ENCODE results near the gene FNDC3B. TPM values are rescaled to one million over a fixed set of nuclear protein-coding genes. Genes with fewer than 3 reads are reported as not detected.

FNDC3B gene
- total RNA-seq, 4 donors from 2014 or later, result 131 to 179 (median 170) TPM

GRCh38 chr3:172119266-172119969, 80.0 kb downstream of the FNDC3B start:
- TF ChIP-seq, protein P1, sequence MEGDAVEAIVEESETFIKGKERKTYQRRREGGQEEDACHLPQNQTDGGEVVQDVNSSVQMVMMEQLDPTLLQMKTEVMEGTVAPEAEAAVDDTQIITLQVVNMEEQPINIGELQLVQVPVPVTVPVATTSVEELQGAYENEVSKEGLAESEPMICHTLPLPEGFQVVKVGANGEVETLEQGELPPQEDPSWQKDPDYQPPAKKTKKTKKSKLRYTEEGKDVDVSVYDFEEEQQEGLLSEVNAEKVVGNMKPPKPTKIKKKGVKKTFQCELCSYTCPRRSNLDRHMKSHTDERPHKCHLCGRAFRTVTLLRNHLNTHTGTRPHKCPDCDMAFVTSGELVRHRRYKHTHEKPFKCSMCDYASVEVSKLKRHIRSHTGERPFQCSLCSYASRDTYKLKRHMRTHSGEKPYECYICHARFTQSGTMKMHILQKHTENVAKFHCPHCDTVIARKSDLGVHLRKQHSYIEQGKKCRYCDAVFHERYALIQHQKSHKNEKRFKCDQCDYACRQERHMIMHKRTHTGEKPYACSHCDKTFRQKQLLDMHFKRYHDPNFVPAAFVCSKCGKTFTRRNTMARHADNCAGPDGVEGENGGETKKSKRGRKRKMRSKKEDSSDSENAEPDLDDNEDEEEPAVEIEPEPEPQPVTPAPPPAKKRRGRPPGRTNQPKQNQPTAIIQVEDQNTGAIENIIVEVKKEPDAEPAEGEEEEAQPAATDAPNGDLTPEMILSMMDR (IDR thresholded peaks at IDR 0.05; ENCODE audit: low read depth), result no peak

- TF ChIP-seq, protein P1 (IDR thresholded peaks at IDR 0.05; ENCODE audit: low read depth), result no peak
These were observed 81.5 kb downstream of the FNDC3B start for GRCh38 chr3:172120912-172121311.

GRCh38 chr3:172121981-172122380, 82.6 kb downstream of the FNDC3B start:
- TF ChIP-seq, protein P1 (IDR thresholded peaks at IDR 0.05; ENCODE audit: low read depth), result no peak

DNA sequence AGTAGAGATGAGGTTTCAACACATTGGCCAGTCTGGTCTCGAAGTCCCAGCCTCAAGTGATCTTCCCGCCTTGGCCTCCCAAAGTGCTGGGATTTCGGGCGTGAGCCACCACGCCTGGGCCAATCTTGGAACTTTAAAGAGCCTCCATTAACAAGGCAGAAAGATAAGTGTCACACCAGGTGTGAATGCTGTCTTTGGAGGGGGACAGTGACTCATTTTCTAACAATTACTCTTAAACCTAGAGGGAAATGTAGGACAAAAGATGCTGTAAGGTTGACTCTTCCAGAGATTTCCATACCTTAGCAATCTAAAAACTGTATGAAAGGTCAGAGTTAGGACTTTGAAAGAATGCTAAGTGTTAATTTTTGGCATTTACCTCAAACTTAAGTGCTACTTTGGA, 84.9 kb downstream of the FNDC3B start:
- TF ChIP-seq, protein P1 (IDR thresholded peaks at IDR 0.05; ENCODE audit: low read depth), result no peak

- TF ChIP-seq, protein P1 (IDR thresholded peaks at IDR 0.05; ENCODE audit: low read depth), result no peak
These were observed 85.7 kb downstream of the FNDC3B start for GRCh38 chr3:172125053-172125452.

- TF ChIP-seq, protein P1 (IDR thresholded peaks at IDR 0.05; ENCODE audit: low read depth), result no peak
These were observed 86.6 kb downstream of the FNDC3B start for GRCh38 chr3:172125963-172126457.

- TF ChIP-seq, protein P1 (IDR thresholded peaks at IDR 0.05; ENCODE audit: low read depth), result no peak
These were observed 87.4 kb downstream of the FNDC3B start for GRCh38 chr3:172126741-172127140.
